Suprapubic skin (tissue), 3 donors: ENCODE results near the gene TSPEAR.

Experiments used
- CTCF ChIP-seq, 2 donors: fragments of 200-600 bp in 1 of 2; fragments of 450-650 bp in 1 of 2; sonication (generic) in 1 of 2; IDR thresholded peaks; one replicate each; pipeline ENCODE4 v1.5.1; 2016 to 2019; ENCODE audit warnings: antibody characterized with exemption in 2 of 2, mild to moderate bottlenecking in 1 of 2, moderate library complexity in 1 of 2
- EP300 ChIP-seq: sonication (generic); formaldehyde crosslinking; IDR thresholded peaks from one replicate; pipeline ENCODE4 v1.6.1; 2017; ENCODE audit warnings: antibody characterized with exemption
- POLR2A ChIP-seq, 2 donors: fragments of 450-650 bp; IDR thresholded peaks; one replicate each; pipeline ENCODE4 v1.6.1; 2017; ENCODE audit warnings: antibody characterized with exemption in 2 of 2, mild to moderate bottlenecking in 2 of 2, moderate library complexity in 2 of 2

- no peak for TF ChIP-seq POLR2A (IDR thresholded peaks at IDR 0.05)
- no peak for TF ChIP-seq CTCF (IDR thresholded peaks at IDR 0.05)
- TF ChIP-seq EP300 = no peak
Measured at GRCh38 chr21:44473915-44474555, 237.3 kb downstream of the TSPEAR start.
